A673 (cell line): ENCODE results near the gene NPAS4. TPM values are rescaled to one million over a fixed set of nuclear protein-coding genes. Genes with fewer than 3 reads are reported as not detected.
"Not testable (repeated sequence)": the region's sequence is repeated elsewhere in the genome, so short reads cannot be mapped to it uniquely, and the experiment has no call there.

Source experiments
- BruUV-seq: library from RNA; stranded (reverse); fragments of 400-500 nt; replicated peaks from 2 replicates; lab custom pipeline; 2021; lab: Mats Ljungman, UMichigan
- CTCF ChIA-PET: fragments of 300-600 bp; sonication (Branson Sonifier 250); formaldehyde crosslinking; loops from one replicate; lab custom pipeline; 2022; ENCODE audit warnings: antibody characterized with exemption; lab: Charles Lee
- POLR2A ChIA-PET: fragments of 300-600 bp; sonication (Branson Sonifier 250); formaldehyde crosslinking; loops from one replicate; lab custom pipeline; 2022; ENCODE audit warnings: antibody characterized with exemption; ENCODE audit not compliant: low non-redundant PET; lab: Charles Lee
- DNase-seq: peaks from one replicate; pipeline ENCODE4 v3.0.0-alpha.2; 2015; ENCODE audit warnings: low spot score
- H3K27ac ChIP-seq: fragments of 200-600 bp; sonication (generic); 2 replicates; pipeline ENCODE4 v1.5.1; 2016; ENCODE audit warnings: mixed run types, low read depth, mild to moderate bottlenecking, mixed read lengths, antibody characterized with exemption, low read length; ENCODE audit not compliant: poor library complexity, severe bottlenecking
- H3K27me3 ChIP-seq: fragments of 200-600 bp; sonication (generic); replicated peaks from 2 replicates; pipeline ENCODE4 v1.6.1; 2017; ENCODE audit warnings: mixed run types, low read depth, mild to moderate bottlenecking, mixed read lengths, antibody characterized with exemption, low read length; ENCODE audit not compliant: insufficient read depth, poor library complexity
- H3K36me3 ChIP-seq: fragments of 200-600 bp; sonication (generic); 2 replicates; pipeline ENCODE4 v1.6.1; 2016; ENCODE audit warnings: mixed run types, mild to moderate bottlenecking, mixed read lengths, antibody characterized with exemption, low read length; ENCODE audit not compliant: insufficient read depth, poor library complexity, severe bottlenecking
- H3K4me1 ChIP-seq: fragments of 200-600 bp; sonication (generic); 2 replicates; pipeline ENCODE4 v1.6.1; 2017; ENCODE audit warnings: mixed run types, mild to moderate bottlenecking, mixed read lengths, antibody characterized with exemption, low read length; ENCODE audit not compliant: insufficient read depth, poor library complexity, severe bottlenecking
- H3K4me3 ChIP-seq: fragments of 200-600 bp; sonication (generic); 2 replicates; pipeline ENCODE4 v1.5.1; 2016; ENCODE audit warnings: low read depth, mixed run types, mild to moderate bottlenecking, mixed read lengths, low read length; ENCODE audit not compliant: poor library complexity, severe bottlenecking
- H3K9me3 ChIP-seq: fragments of 200-600 bp; sonication (generic); 2 replicates; pipeline ENCODE4 v1.6.1; 2016; ENCODE audit warnings: mixed run types, low read depth, mild to moderate bottlenecking, mixed read lengths, antibody characterized with exemption, low read length; ENCODE audit not compliant: poor library complexity, severe bottlenecking
- CTCF ChIP-seq: fragments of 300-800, 200-600 bp; sonication (generic); conservative IDR thresholded peaks from 2 replicates; pipeline ENCODE4 v1.5.1; 2017; ENCODE audit warnings: low read depth, mild to moderate bottlenecking, antibody characterized with exemption, low read length, moderate library complexity, mixed read lengths
- EZH2 ChIP-seq: fragments of 200-600 bp; sonication (generic); IDR thresholded peaks from 2 replicates; pipeline ENCODE4 v1.6.1; 2017; ENCODE audit warnings: borderline replicate concordance, low read depth, mild to moderate bottlenecking, mixed read lengths, antibody characterized with exemption, low read length; ENCODE audit not compliant: poor library complexity, severe bottlenecking
- intact Hi-C: fragments of 100-400 bp; cut with micrococcal nuclease; formaldehyde crosslinking; loops from one replicate; pipeline ENCODE4 v1.10.0; 2022; ENCODE audit not compliant: unreplicated experiment
- total RNA-seq: library from RNA; stranded (reverse); gene quantifications from 2 replicates; pipeline ENCODE4 v1.2.3, GENCODE V29; 2021

The NPAS4 gene
- total RNA-seq, 1 experiment from 2014 or later: not detected

GRCh38 chr11:66380264-66380663 is 40.6 kb upstream of the NPAS4 start:
- intact Hi-C loops, H3K9me3 ChIP-seq, H3K4me1 ChIP-seq, H3K27ac ChIP-seq, CTCF ChIA-PET, H3K27me3 ChIP-seq, DNase-seq, H3K36me3 ChIP-seq, BruUV-seq, POLR2A ChIA-PET, H3K4me3 ChIP-seq: not testable (repeated sequence)
- TF ChIP-seq CTCF: peak; percentile 24; the same call in 1 of the 2 replicates

DNA sequence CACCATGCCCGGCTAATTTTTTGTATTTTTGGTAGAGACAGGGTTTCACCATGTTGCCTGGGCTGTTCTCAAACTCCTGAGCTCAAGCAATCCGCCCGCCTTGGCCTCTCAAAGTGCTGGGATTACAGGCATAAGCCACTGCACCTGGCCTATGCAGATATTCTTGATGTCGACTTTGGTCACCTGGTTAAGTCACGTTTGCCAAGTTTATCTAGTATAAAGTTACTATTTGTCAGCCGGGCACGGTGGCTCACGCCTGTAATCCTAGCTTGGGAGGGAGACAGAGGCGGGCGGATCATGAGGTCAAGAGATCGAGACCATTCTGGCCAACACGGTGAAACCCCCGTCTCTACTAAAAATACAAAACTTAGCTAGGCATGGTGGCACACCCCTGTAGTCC is 36.5 kb upstream of the NPAS4 start:
- DNase-seq, H3K9me3 ChIP-seq, H3K27ac ChIP-seq, BruUV-seq, H3K4me3 ChIP-seq, intact Hi-C loops, H3K27me3 ChIP-seq, POLR2A ChIA-PET, H3K36me3 ChIP-seq, H3K4me1 ChIP-seq: not testable (repeated sequence)
- CTCF ChIA-PET: interaction anchor here (0.8 kb wide), 1 partner anchor 95 kb away, joined by 3 read pairs; no protein-coding TSS in a partner anchor

- Histone ChIP-seq H3K9me3 (no peaks in the 10 kb centered on the region), H3K4me3 (peak overlapping the region; percentile 26), H3K27me3 (no peaks in the 10 kb centered on the region), H3K36me3 (no peaks in the 10 kb centered on the region), H3K27ac (no peak overlapping the region), H3K4me1 (peaks cover 2% of the 10 kb centered on the region)
- CTCF ChIA-PET: interaction anchor here (0.6 to 1.6 kb wide), 19 partner anchors 13 to 292 kb away, joined by 3 to 16 read pairs (median 4); partner anchors contain the start of genes B4GAT1, DPP3, MRPL11 and NPAS4
- POLR2A ChIA-PET: interaction anchor here (0.6 to 0.7 kb wide), 2 partner anchors 14 to 24 kb away, joined by 3 read pairs; no protein-coding TSS in a partner anchor
- BruUV-seq: no TSS peak
- TF ChIP-seq EZH2: no peak
- peak; percentile 99 for TF ChIP-seq CTCF
- intact Hi-C loops: loop anchor here (5.0 kb wide), 2 partner anchors 51 to 74 kb away; partner anchors contain the start of gene MRPL11
- DNase-seq: peak; percentile 93
Observed at GRCh38 chr11:66386171-66387069, 34.4 kb upstream of the NPAS4 start.
